Adipocyte (in vitro differentiated cells): ENCODE data around the gene RPL28.

ENCODE experiments used
- DNase-seq: peaks from one replicate; pipeline ENCODE4 v3.0.0-alpha.2; 2015; ENCODE audit warnings: low read depth
- H3K27me3 ChIP-seq: replicated peaks from 2 replicates; pipeline ENCODE4 v1.7.0; 2013; ENCODE audit warnings: mild to moderate bottlenecking, low read length, moderate library complexity; ENCODE audit not compliant: control insufficient read depth, insufficient read depth
- H3K36me3 ChIP-seq: 2 replicates; pipeline ENCODE4 v1.7.0; 2013; ENCODE audit warnings: low read length, mild to moderate bottlenecking, moderate library complexity; ENCODE audit not compliant: control insufficient read depth, insufficient read depth, severe bottlenecking
- H3K4me1 ChIP-seq: 2 replicates; pipeline ENCODE4 v1.7.0; 2013; ENCODE audit warnings: mild to moderate bottlenecking, low read length, moderate library complexity; ENCODE audit not compliant: control insufficient read depth, insufficient read depth
- H3K4me3 ChIP-seq: 2 replicates; pipeline ENCODE4 v1.7.0; 2013; ENCODE audit warnings: mild to moderate bottlenecking, low read length, moderate library complexity
- H3K9ac ChIP-seq: 2 replicates; pipeline ENCODE4 v1.7.0; 2013; ENCODE audit warnings: mild to moderate bottlenecking, low read length, moderate library complexity
- H3K9me3 ChIP-seq: 2 replicates; pipeline ENCODE4 v1.7.0; 2013; ENCODE audit warnings: mild to moderate bottlenecking, low read length, moderate library complexity; ENCODE audit not compliant: control insufficient read depth

Gene RPL28

GRCh38 chr19:55354698-55355212 is 31.0 kb upstream of the RPL28 start, which contains the start of gene COX6B2:
Gene COX6B2, minus strand, starts transcription at chr19:55354719. Its CDS starts 198 bp downstream, at chr19:55354521.
- Histone ChIP-seq H3K4me3 (peak within 1 kb of the TSS; percentile 54), H3K4me1 (no peaks in the 10 kb centered on the region), H3K36me3 (no peaks in the 10 kb centered on the region), H3K9me3 (no peaks in the 10 kb centered on the region), H3K9ac (no peak within 1 kb of the TSS), H3K27me3 (peaks cover 37% of the 10 kb centered on the region)
- no peak for DNase-seq

DNA sequence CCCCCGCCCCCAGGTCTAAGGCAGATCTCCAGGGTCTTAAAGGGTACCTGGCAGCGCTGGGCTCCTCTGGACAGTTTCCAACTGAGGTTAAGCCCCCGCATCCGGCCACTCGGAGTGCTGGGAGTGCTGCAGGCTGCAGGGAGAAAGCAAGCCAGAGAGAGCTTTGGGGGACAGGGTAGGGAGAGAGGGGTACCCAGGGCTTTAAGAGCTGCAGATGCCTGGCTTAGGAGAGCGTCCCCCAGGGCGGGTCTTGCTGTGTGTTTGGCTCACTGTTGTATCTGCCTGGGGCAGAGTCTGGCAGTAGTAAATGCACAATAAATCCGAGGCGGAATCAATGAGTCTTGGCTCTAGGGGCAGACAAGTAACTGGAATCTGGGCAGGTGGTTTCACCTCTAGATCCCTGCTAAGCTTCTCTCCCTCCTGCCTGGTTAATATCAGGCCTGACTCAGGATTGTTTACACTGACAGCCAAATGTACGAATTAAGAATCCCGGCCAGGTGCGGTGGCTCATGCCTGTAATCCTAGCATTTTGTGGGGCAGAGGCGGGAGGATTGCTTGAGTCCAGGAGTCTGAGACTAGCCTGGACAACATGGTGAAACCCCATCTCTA is 30.4 kb upstream of the RPL28 start:
- peaks cover 37% of the 10 kb centered on the region for H3K27me3 ChIP-seq
- no peak for DNase-seq
- no peak overlapping the region for H3K4me3 ChIP-seq
- H3K9ac ChIP-seq = no peak overlapping the region
- H3K4me1 ChIP-seq = no peaks in the 10 kb centered on the region
- H3K9me3 ChIP-seq = no peaks in the 10 kb centered on the region
- H3K36me3 ChIP-seq = no peaks in the 10 kb centered on the region

DNA sequence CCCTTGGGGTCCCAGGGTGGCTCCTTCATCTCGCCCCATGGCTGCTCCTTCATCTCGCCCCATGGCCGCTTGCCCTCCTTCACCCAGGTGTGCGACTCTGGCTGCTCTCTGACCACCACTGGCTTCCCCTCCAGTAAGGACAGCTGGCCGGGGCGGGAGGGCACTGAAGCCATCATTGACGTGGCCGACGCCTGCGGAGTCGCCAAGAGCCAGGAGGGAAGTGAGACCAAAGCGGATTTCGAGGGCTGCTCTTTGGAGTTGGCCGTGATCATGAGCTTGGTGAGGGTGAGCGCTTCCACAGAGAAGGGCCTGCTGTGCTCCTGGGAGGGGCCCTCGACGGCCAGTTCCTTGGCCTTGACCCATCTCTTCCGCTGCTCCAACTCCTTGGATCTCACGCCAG is 27.2 kb upstream of the RPL28 start:
- Histone ChIP-seq H3K9me3 (no peaks in the 10 kb centered on the region), H3K27me3 (peaks cover 10% of the 10 kb centered on the region), H3K36me3 (no peaks in the 10 kb centered on the region), H3K9ac (no peak overlapping the region), H3K4me1 (no peaks in the 10 kb centered on the region), H3K4me3 (no peak overlapping the region)
- no peak for DNase-seq

DNA sequence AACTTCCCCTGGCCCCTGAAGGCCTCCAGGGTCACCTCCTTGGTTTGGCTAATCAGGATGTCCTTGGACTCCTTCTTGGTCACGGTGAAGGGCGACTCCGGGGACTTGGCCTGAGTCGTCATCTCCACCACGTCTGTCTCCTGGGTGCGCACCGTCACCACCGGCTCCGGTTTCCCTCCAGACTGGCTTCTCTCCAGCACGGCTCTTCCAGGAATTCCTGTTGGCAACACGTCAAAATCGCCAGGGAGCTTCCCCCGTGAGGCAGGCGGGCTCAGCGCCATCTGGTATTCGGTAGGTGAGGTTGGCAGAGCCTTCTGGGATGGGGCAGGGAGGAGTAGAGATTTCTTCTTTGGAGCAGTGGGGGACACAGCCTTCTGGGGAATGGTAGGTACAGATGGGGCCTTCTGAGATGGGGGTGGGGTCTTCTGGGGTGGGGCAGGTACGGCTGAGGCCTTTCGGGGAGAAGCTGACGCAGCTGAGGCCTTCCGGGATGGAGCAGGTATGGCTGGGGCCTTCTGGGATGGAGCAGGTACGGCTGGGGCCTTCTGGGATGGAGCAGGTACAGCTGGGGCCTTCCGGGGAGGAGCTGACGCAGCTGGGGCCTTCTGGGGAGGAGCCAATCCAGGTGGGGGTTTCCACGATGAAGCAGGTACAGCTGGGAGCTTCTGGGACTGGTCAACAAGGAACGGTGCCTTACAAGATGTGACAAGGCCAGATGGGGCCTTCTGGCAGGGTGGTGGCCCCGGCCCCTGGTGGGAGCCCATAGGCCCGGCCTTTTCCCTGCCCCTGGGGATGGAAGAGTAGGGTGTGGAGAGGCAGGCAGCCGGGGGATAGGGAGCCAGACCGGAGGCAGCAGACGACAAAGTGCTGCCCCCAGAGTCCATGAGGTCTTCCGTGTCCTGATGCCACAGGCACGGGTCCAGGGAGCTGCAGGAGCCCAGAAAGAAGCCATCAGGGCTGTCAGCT is 26.5 kb upstream of the RPL28 start:
- H3K27me3 ChIP-seq = peaks cover 6% of the 10 kb centered on the region
- no peak overlapping the region for H3K4me3 ChIP-seq
- no peaks in the 10 kb centered on the region for H3K9me3 ChIP-seq
- H3K9ac ChIP-seq = no peak overlapping the region
- H3K4me1 ChIP-seq = no peaks in the 10 kb centered on the region
- no peaks in the 10 kb centered on the region for H3K36me3 ChIP-seq
- DNase-seq = no peak

- H3K9ac ChIP-seq = no peak overlapping the region
- no peaks in the 10 kb centered on the region for H3K9me3 ChIP-seq
- H3K4me1 ChIP-seq = no peaks in the 10 kb centered on the region
- no peaks in the 10 kb centered on the region for H3K36me3 ChIP-seq
- DNase-seq = no peak
- H3K27me3 ChIP-seq = peaks cover 5% of the 10 kb centered on the region
- H3K4me3 ChIP-seq = no peak overlapping the region
These were observed 24.8 kb upstream of the RPL28 start for GRCh38 chr19:55360902-55361301.

DNA sequence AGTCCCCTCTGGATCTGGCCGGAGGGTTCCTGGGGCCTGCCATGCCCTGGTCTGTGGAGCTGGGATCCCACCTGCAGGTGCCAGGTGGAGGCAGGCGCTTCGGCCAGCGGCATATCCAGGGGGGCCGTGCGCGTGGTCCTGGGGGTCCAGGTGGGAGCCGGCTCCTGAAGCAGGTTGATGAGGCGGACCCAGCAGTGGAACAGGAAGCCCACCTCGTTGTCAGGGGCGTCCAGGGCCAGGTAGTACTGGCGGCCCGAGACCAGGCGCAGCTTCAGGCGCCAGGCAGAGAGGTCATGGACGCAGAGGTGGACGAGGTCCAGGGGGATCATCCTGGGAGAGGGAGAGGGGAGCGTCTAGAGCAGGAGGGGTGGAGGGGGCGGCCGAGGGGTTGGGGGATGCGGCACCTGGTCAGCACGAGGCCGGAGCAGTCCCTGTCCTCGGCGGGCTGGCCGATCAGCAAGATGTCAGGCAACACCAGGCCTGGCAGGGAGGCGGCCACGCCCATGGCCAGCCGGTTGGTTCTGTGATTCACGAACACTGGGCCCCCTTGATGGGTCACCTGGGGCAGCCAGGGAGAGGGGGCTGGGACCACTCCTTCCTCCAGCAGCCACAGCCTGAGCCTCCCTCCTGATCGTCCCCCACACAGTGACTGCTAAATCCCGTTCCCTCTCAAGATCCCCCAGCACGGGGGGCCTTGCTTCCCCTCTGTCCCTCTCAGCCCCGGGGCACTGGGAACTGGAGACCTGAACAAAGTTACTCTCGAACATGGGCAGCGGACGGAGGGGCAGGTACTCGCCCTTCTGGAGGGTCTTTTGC is 23.4 kb upstream of the RPL28 start:
- peaks cover under 1% of the 10 kb centered on the region for H3K27me3 ChIP-seq
- H3K9me3 ChIP-seq = no peaks in the 10 kb centered on the region
- H3K9ac ChIP-seq = no peak overlapping the region
- no peaks in the 10 kb centered on the region for H3K36me3 ChIP-seq
- DNase-seq = no peak
- no peak overlapping the region for H3K4me3 ChIP-seq
- no peaks in the 10 kb centered on the region for H3K4me1 ChIP-seq

GRCh38 chr19:55362990-55363716 is 22.6 kb upstream of the RPL28 start, which contains the start of gene GARIN5B:
Gene GARIN5B, minus strand, starts transcription at chr19:55363260. Its CDS starts 194 bp downstream, at chr19:55363066.
- Histone ChIP-seq H3K27me3 (no peaks in the 10 kb centered on the region), H3K4me3 (no peak within 1 kb of the TSS), H3K4me1 (no peaks in the 10 kb centered on the region), H3K9ac (no peak within 1 kb of the TSS), H3K9me3 (no peaks in the 10 kb centered on the region), H3K36me3 (no peaks in the 10 kb centered on the region)
- no peak for DNase-seq

DNA sequence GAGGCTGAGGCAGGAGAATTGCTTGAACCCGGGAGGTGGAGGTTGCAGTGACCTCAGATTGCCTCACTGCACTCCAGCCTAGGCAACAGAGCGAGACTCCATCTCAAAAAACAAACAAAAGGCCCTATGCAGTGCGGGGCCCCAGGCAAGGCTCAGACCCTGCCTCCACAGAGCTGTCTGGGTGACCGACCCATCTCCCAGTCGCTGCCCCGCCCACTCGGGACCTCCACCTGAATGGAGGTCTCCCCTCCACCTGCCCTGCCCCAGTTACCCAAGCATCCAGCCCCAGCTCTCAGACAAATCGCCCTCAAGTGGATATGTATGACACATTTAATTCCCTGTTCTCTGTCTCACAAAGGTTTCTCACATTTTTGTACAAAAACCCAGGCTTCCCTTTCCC is 20.5 kb upstream of the RPL28 start:
- Histone ChIP-seq H3K9me3 (no peaks in the 10 kb centered on the region), H3K36me3 (no peaks in the 10 kb centered on the region)
- DNase-seq = no peak

DNA sequence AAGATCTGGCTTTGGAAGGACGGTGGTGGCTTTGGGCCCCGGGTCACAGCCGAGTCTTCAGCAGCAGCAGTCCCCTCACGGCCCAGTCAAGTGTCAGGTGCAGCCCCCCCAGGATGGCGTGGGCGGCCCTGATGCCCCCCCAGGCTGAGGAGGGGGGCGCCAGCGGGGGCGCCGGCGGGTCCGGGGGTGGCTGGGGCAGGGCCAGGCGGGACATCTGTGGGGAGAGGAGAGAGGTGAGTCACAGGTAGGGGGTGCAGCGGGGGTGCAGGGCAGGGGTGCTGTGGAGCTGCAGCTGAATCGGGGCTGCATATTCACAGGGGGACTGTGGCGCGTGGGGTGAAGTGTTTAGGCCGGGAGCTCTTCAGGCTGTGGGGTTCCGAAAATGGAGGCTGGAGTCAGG is 19.8 kb upstream of the RPL28 start:
- no peaks in the 10 kb centered on the region for H3K9me3 ChIP-seq
- DNase-seq = no peak
- H3K4me3 ChIP-seq = no peak overlapping the region
- no peak overlapping the region for H3K9ac ChIP-seq
- no peaks in the 10 kb centered on the region for H3K27me3 ChIP-seq
- no peaks in the 10 kb centered on the region for H3K4me1 ChIP-seq
- H3K36me3 ChIP-seq = no peaks in the 10 kb centered on the region

More for the DNA sequence above, 20.5 kb upstream of the RPL28 start:
- Histone ChIP-seq H3K27me3 (no peaks in the 10 kb centered on the region), H3K4me1 (no peaks in the 10 kb centered on the region), H3K4me3 (no peak overlapping the region), H3K9ac (no peak overlapping the region)

GRCh38 chr19:55366790-55367189 is 18.9 kb upstream of the RPL28 start:
- H3K9ac ChIP-seq = no peak overlapping the region
- H3K4me1 ChIP-seq = no peaks in the 10 kb centered on the region
- DNase-seq = no peak
- no peaks in the 10 kb centered on the region for H3K27me3 ChIP-seq
- no peak overlapping the region for H3K4me3 ChIP-seq
- H3K9me3 ChIP-seq = no peaks in the 10 kb centered on the region
- no peaks in the 10 kb centered on the region for H3K36me3 ChIP-seq
